ENCODE data around the gene ASIC3.
"Not testable (repeated sequence)": the region's sequence is repeated elsewhere in the genome, so short reads cannot be mapped to it uniquely, and the experiment has no call there.

ASIC3 gene

DNA sequence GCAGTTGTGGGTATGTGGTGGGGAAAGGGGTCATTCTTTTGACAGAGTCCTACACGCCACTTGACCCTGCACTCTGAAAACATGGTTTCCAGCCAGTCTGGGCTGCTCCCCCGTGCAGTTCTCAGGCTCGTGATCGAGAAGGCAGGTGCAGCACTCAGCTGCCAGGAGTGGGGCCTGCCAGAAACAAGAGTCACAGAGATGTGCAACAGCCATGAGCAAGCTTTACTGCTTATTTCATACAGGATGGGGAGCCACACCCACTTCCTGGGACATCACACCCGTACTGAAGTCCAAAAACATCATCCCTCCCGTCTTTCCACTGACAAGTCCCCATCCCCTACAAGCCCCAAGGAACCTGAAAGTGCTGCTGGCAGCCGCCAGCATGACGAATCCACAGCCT lies 33.4 kb upstream of the ASIC3 start:
- DNase-seq = no peak

DNA sequence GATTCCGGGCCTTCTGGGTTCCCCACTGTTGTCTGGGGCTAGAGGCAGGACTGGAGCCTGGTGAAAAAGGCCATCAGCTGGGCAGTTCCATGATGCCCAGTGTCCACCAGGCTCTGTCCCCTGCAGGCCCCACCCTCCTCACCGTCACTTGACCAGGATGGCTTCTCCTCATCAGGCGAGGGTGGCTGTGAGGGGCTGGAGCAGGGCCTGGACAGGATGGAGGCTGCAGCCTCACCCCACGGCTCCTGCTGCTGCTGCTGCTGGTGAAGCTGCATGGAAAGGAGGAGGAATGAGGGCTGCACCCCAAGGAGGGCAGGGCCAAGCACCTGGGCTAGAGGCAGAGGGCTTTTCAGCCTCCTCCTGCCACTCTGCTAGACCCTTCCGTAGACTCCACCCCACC lies 32.4 kb upstream of the ASIC3 start:
- DNase-seq = no peak

- no peak for DNase-seq
These were observed 31.8 kb upstream of the ASIC3 start for GRCh38 chr7:151016505-151016904.

DNA sequence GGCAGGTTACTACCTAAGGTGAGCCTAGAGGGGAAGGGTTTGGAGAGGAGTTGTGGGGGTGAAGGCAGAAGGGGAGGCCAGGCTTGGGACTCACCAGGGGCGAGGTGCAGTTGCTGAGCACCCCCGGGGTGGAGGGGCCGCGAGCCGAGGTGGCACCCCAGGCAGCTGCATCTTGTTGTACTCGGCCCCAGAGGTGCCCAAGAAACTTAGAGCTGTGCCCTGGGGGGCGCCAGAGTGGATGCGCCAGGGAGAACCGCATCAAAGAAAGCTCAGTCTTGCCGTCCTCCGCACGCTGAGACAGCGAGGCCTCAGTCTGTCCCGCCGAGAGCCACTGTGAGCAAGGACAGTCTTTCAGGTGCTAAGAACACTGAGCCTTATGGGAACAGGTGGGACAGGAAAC lies 31.4 kb upstream of the ASIC3 start:
- no peak for DNase-seq

DNA sequence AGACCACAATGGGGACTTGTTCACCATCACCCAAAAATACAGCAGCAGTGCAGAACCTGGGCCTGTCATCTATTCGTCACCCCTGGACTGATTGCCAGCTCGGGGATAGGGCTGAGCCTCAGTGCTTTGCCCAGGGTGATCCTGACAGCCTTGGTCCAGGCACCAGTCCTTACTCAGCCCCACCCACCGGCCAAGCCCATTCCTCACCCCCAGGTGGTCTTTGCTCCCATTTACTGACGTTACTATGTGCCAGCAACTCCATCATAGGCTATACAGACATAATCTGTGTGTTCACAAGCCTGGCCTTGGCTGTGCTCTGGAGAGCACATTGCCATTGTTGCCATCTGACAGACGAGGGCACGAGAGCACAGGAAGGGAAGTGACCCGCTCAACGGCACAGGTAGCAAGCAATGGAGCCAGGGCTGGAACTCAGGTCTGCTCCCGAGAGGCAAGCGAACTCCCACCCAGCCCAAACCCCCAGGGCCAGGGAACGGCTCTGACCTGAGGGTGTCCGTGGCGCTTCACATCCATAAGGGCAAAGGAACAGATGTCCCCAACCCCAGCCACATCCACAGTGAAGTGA lies 30.9 kb upstream of the ASIC3 start:
- no peak for DNase-seq

- DNase-seq = no peak
These were observed 30.3 kb upstream of the ASIC3 start for GRCh38 chr7:151017953-151018420.

- no peak for DNase-seq
These were observed 29.8 kb upstream of the ASIC3 start for GRCh38 chr7:151018421-151019129.

DNA sequence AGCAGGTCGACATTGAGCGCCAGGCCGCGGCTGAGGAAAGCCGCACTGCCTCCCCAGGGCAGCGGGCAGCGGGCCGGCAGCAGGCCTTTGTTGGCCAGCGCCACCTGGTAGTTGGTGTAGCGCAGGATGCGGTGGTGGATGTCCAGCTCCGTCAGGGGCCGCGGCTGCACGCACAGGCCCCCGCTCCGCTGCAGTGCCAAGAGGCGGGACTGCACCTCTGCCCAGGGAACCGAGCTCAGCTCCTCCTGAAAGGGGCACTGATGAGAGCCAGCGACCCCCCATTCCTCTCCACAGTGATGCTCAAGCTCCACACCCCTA lies 29.2 kb upstream of the ASIC3 start:
- no peak for DNase-seq

DNA sequence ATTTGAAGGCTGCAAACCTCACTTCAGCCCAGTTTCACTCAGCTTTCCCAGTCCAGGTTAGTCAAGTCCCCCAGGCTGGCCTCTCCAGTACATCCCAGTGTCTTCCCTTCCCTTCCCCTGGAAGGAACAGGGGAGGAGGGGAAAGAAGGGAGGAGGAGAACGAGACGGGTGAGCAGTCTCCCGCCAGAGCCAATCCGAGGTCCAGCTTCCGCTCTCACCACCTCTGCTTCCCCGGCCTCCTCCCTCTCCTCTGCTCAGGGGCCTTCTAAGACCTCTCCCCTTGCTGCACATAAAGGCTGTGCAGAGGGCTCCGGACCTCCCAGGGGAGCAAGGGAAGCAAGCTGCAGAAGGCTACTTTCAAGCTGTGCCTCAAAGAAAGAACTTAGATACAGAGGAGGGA lies 28.1 kb upstream of the ASIC3 start:
- DNase-seq = no peak

- DNase-seq = no peak
These were observed 25.1 kb upstream of the ASIC3 start for GRCh38 chr7:151023232-151023631.

GRCh38 chr7:151024435-151025056 lies 23.8 kb upstream of the ASIC3 start, which contains the start of gene ATG9B:
Gene ATG9B (minus strand): TSS chr7:151024494. CDS start chr7:151024423, 71 bp downstream.
- no peak for DNase-seq

DNA sequence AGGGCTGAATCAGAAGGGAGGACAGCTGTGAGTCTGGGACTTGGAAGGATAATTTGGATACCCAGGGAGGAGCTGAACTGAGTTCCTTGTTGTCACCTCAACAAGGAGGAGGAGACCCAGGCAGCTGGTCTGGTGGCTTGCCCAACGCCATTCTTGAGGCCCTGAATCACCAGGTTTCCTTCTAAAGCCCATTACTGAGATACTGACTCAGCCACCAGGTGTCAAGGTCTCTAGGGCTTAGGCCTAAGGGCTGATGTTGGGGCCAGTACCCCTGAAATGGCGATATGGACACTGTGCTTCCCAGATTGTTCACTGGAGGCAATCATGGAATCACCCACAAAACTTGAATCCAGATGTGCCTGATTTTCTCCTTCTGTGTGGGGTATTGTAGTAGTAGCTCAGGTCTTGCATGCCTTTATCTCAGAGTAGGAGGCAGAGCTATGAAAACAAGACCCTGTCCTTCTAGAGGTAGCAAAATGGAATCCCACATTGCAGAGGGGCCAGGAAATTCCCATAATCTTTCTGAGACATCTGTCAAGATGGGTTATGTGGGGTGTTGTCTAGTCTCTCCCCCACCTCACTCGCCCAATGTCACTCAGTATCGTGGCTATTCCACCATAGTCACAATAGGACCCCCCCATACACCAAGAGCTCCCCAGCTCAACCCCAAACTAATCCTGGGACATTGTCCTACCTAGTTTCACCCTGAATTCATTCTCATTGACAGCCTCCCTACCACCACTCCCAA lies 22.2 kb upstream of the ASIC3 start:
- DNase-seq = no peak

DNA sequence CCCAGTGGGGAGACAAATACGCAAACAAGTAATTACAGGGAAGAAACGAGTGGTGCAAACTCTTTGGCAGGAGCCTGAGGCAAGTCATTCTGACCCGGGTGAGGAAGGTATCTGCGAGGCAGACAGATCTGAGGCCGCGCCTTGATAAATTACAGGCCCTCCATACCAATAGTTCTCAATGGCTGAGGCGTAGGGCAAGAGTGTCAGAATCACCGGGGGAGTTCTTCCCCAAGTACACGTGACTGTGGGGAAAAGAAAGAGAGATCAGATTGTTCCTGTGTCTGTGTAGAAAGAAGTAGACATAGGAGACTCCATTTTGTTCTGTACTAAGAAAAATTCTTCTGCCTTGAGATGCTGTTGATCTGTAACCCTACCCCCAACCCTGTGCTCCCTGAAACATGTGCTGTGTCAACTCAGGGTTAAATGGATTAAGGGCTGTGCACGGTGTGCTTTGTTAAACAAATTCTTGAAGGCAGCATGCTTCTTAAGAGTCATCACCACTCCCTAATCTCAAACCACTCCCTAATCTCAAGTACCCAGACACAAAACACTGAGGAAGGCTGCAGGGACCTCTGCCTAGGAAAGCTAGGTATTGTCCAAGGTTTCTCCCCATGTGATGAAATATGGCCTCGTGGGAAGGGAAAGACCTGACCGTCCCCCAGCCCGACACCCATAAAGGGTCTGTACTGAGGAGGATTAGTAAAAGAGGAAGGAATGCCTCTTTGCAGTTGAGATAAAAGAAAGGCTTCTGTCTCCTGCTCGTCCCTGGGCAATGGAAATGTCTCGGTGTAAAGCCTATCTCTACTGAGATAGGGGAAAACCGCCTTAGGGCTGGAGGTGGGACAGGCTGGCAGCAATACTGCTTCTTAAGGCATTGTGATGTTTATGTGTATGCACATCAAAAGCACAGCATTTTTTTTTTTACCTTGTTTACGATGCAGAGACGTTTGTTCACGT lies 21.3 kb upstream of the ASIC3 start:
- DNase-seq = not testable (repeated sequence)

- DNase-seq = not testable (repeated sequence)
These were observed 20.6 kb upstream of the ASIC3 start for GRCh38 chr7:151027728-151028130.

- peak; percentile 97 for DNase-seq
These were observed 20.0 kb upstream of the ASIC3 start, which contains the start of gene ABCB8 for GRCh38 chr7:151028131-151028947. Gene ABCB8 (plus strand): TSS chr7:151028450. CDS start chr7:151028516, 66 bp downstream.

GRCh38 chr7:151028948-151029501 lies 19.3 kb upstream of the ASIC3 start:
- no peak for DNase-seq

- no peak for DNase-seq
These were observed 17.3 kb upstream of the ASIC3 start for GRCh38 chr7:151031011-151031410.

DNA sequence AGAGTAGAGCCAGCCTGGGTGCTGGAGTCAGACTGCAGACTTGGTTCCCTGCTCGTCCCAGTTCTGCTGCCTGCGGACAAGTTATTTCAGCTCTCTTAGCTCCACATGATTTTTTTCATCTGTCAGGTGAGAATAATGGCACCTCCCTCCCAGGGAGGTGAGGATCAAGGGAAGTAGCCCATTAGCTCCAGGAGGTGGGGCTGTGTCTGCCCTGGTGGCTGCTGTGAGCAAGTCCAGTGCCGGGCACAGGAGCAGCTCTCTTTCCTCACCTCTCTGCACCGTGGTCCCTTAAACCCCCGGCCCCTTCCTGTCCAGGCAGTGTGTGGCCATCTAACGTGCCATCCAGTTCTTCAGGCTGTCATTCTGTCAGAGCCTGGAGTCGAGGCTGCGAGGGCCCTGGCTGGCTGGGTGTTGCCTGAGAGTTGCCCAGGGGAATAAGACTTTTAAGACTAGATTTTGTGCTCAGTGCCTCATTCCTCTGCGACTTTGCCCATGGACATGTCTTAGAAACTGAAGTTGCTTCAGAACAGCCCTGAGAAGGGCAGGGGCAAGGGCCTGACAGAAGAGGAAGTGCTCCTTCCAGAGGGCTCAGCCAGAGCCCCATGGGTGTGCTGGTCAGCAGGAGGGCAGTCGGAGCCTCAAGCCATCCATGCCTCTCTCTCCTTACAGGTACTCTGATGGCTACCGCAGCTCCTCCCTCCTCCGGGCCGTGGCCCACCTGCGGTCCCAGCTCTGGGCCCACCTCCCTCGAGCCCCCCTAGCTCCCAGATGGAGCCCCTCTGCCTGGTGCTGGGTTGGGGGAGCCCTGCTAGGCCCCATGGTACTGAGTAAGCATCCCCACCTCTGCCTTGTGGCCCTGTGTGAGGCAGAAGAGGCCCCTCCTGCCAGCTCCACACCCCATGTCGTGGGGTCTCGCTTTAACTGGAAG lies 15.1 kb upstream of the ASIC3 start:
- no peak for DNase-seq

DNA sequence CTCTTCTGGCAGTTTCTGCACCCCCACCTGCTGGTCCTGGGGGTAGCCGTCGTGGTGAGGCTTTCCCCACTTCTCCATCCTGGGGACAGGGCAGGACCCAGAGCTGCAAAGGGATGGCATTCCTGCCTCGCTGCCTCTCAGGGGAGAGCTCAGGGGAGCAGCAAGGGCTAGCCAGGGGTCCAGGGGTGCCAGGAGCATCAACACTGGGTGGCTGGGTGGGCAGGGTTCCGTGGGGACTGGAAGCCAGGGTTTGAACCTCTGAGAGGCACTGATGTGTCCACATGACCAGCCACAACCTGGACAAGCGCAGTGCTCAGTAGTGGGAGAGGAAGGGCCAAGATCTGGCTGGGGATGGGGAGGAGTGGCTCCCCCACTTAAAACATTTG lies 14.5 kb upstream of the ASIC3 start:
- no peak for DNase-seq
